PFSK-1 (cell line): ENCODE data around the gene ESRRA.

Experiments
- FOXP2 ChIP-seq: optimal IDR thresholded peaks from 2 replicates; pipeline ENCODE3; 2011; ENCODE audit warnings: borderline replicate concordance, control low read depth, inconsistent platforms; ENCODE audit not compliant: insufficient read depth; ENCODE audit errors: extremely low read length, extremely low read depth
- POLR2AphosphoS5 ChIP-seq: IDR thresholded peaks from 2 replicates; pipeline ENCODE4 v1.6.1; 2012; ENCODE audit warnings: low read depth, mild to moderate bottlenecking, control low read depth, low read length, moderate library complexity
- REST ChIP-seq, 2 experiments: IDR thresholded peaks; 2 replicates each; pipeline versions ENCODE4 v1.6.1 to v1.8.0; 2011 to 2012; ENCODE audit warnings: low read depth in 2 of 2, low read length in 2 of 2, control low read depth in 1 of 2, inconsistent platforms in 1 of 2, mild to moderate bottlenecking in 1 of 2, moderate library complexity in 1 of 2; ENCODE audit not compliant: insufficient read depth in 1 of 2
- SIN3A ChIP-seq: IDR thresholded peaks from 2 replicates; pipeline ENCODE4 v1.6.1; 2012; ENCODE audit warnings: mild to moderate bottlenecking, low read length, moderate library complexity, borderline replicate concordance; ENCODE audit not compliant: insufficient read depth
- TAF1 ChIP-seq: IDR thresholded peaks from 2 replicates; pipeline ENCODE4 v1.6.1; 2012; ENCODE audit warnings: low read length, control low read depth, borderline replicate concordance; ENCODE audit not compliant: insufficient read depth

The ESRRA gene

GRCh38 chr11:64314146-64314804, 9.0 kb downstream of the ESRRA start:
- TF ChIP-seq REST (IDR thresholded peaks at IDR 0.05; ENCODE audit: insufficient read depth in 1 of 2, low read depth in 2 of 2, low read length in 2 of 2) (no peak), FOXP2 (no peak), POLR2AphosphoS5 (no peak), SIN3A (no peak), TAF1 (no peak)

- TF ChIP-seq FOXP2 (no peak), SIN3A (no peak), TAF1 (no peak), POLR2AphosphoS5 (no peak), REST (IDR thresholded peaks at IDR 0.05; ENCODE audit: insufficient read depth in 1 of 2, low read depth in 2 of 2, low read length in 2 of 2) (no peak)
These were observed 9.7 kb downstream of the ESRRA start for GRCh38 chr11:64314805-64315561.

- TF ChIP-seq POLR2AphosphoS5, result peak; percentile 13; the same call in 1 of the 2 replicates
These were observed 10.6 kb downstream of the ESRRA start for GRCh38 chr11:64315667-64316526.

GRCh38 chr11:64316672-64317324, 11.5 kb downstream of the ESRRA start:
- TF ChIP-seq REST (IDR thresholded peaks at IDR 0.05; ENCODE audit: insufficient read depth in 1 of 2, low read depth in 2 of 2, low read length in 2 of 2) (no peak), FOXP2 (no peak), POLR2AphosphoS5 (no peak), SIN3A (no peak), TAF1 (no peak)

- TF ChIP-seq SIN3A, result peak; percentile 70; the same call in 1 of the 2 replicates
- TF ChIP-seq TAF1, result peak; percentile 74; the same call in 1 of the 2 replicates
- TF ChIP-seq FOXP2, result no peak
- TF ChIP-seq POLR2AphosphoS5, result peak; percentile 69; the same call in 1 of the 2 replicates
- no peak for TF ChIP-seq REST (IDR thresholded peaks at IDR 0.05; ENCODE audit: insufficient read depth in 1 of 2, low read depth in 2 of 2, low read length in 2 of 2)
These were observed 12.1 kb downstream of the ESRRA start, which contains the start of gene TRMT112 for GRCh38 chr11:64317325-64317960. TRMT112 (minus strand) TSS chr11:64317559; CDS start chr11:64317526, 33 bp downstream.
